H1 (cell line): ENCODE measurements around the gene IL4. TPM values are rescaled to one million over a fixed set of nuclear protein-coding genes. Genes with fewer than 3 reads are reported as not detected.

Experiments used
- POLR2A ChIP-seq, 2 experiments: IDR thresholded peaks; 1 replicate in 1 of 2; 2 replicates in 1 of 2; pipeline ENCODE4 v1.6.1; 2011; ENCODE audit warnings: low read depth in 2 of 2, low read length in 2 of 2, mild to moderate bottlenecking in 2 of 2; ENCODE audit errors: control extremely low read depth in 1 of 2
- TAF7 ChIP-seq: optimal IDR thresholded peaks from 2 replicates; pipeline ENCODE3; 2011; ENCODE audit warnings: low read depth, mild to moderate bottlenecking, inconsistent platforms, low read length, moderate library complexity, borderline replicate concordance
- TEAD4 ChIP-seq: IDR thresholded peaks from 2 replicates; pipeline ENCODE4 v1.6.1; 2012; ENCODE audit warnings: low read depth, low read length, inconsistent platforms, mixed read lengths
- polyA plus RNA-seq, 7 experiments: library from polyadenylated mRNA; depleted of rRNA in 3 of 7; stranded (reverse) in 5 of 7; unstranded in 2 of 7; fragments of >200 nt in 5 of 7; fragments of 200-250 nt in 2 of 7; gene quantifications; 1 replicate in 5 of 7; 2 replicates in 1 of 7; 4 replicates in 1 of 7; pipeline versions ENCODE4 v1.2.1 to v1.2.3, GENCODE V29; 2011 to 2013; ENCODE audit warnings: missing spikeins in 2 of 7, mixed read lengths in 2 of 7
- total RNA-seq: library from RNA; stranded (reverse); fragmentation: NEBNext Ultra II Directional; extraction: Animal tissue kit (Norgen Biotek cat#: 25700); gene quantifications from 2 replicates; pipeline ENCODE4 v1.2.1, GENCODE V29; 2021
- TF ChIP-seq, protein P1 (sequence below): IDR thresholded peaks from 2 replicates; pipeline ENCODE4 v1.6.1; 2011; ENCODE audit warnings: low read length, improper control_type of control experiment

The IL4 gene
- total and polyA plus RNA-seq, 2 of the 8 experiments (the other 6 are each of a cell fraction or from before 2014, with no cell fraction given) = not detected

DNA sequence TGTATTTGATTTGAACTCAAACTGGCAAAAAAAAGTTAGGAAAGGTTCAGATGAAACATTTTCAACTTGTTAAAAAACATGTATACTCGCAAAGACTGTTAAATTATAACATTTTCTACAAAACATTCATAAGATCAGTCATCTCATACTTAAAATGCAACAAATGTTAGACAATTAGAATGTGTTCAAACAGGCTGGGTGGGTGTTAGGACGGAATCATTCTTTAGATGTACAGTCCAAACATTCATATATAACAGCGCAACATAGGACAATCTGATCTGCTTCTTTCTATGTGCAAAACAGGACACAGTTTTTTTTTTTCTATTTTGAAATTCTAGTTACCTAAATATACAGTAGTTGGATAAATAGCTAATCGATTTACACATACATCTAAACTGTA is 22.2 kb downstream of the IL4 start (continued):
- TF ChIP-seq TAF7 (no peak), POLR2A (IDR thresholded peaks at IDR 0.05; ENCODE audit: control extremely low read depth in 1 of 2, low read depth in 2 of 2, low read length in 2 of 2) (no peak), TEAD4 (no peak)
- TF ChIP-seq, protein P1, sequence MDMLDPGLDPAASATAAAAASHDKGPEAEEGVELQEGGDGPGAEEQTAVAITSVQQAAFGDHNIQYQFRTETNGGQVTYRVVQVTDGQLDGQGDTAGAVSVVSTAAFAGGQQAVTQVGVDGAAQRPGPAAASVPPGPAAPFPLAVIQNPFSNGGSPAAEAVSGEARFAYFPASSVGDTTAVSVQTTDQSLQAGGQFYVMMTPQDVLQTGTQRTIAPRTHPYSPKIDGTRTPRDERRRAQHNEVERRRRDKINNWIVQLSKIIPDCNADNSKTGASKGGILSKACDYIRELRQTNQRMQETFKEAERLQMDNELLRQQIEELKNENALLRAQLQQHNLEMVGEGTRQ = no peak
